RWPE1 (cell line): ENCODE results near the gene BRIP1.
"Not testable (repeated sequence)": the region's sequence is repeated elsewhere in the genome, so short reads cannot be mapped to it uniquely, and the experiment has no call there.

Experiments
- CTCF ChIA-PET: fragments of 350-600 bp; sonication (Branson Sonifier 250); formaldehyde crosslinking; extraction: SDS; loops from one replicate; lab custom pipeline; 2021; lab: Yijun Ruan, JAX
- POLR2A ChIA-PET: fragments of 400-600 bp; formaldehyde crosslinking; extraction: SDS; loops from one replicate; lab custom pipeline; 2020; ENCODE audit warnings: antibody characterized with exemption; ENCODE audit not compliant: low non-redundant PET; lab: Yijun Ruan, JAX
- DNase-seq: peaks from one replicate; pipeline ENCODE4 v3.0.0; 2012; ENCODE audit warnings: low spot score
- H3K27ac ChIP-seq: fragments of 450-650 bp; 2 replicates; pipeline ENCODE4 v1.5.1; 2017
- CTCF ChIP-seq: fragments of 450-650 bp; conservative IDR thresholded peaks from 2 replicates; pipeline ENCODE4 v1.5.1; 2017; ENCODE audit warnings: low read depth, mild to moderate bottlenecking

Gene BRIP1

GRCh38 chr17:61672140-61672539, 191.2 kb downstream of the BRIP1 start:
- ChIA-PET POLR2A (no interaction called here), CTCF (interaction anchor here (0.7 kb wide), 1 partner anchor 59 kb away, joined by 4 read pairs; no protein-coding TSS in a partner anchor)

GRCh38 chr17:61670691-61671090, 192.6 kb downstream of the BRIP1 start:
- H3K27ac ChIP-seq = no peak overlapping the region
- CTCF ChIA-PET = no interaction called here

More at GRCh38 chr17:61672140-61672539, 191.2 kb downstream of the BRIP1 start:
- no peak for DNase-seq
- H3K27ac ChIP-seq = no peak overlapping the region
- TF ChIP-seq CTCF = no peak

GRCh38 chr17:61669522-61669921, 193.8 kb downstream of the BRIP1 start:
- no peak overlapping the region for H3K27ac ChIP-seq
- ChIA-PET POLR2A (no interaction called here), CTCF (no interaction called here)
- no peak for TF ChIP-seq CTCF
- no peak for DNase-seq

More at GRCh38 chr17:61670691-61671090, 192.6 kb downstream of the BRIP1 start:
- no peak for TF ChIP-seq CTCF
- POLR2A ChIA-PET = no interaction called here
- DNase-seq = no peak

GRCh38 chr17:61668486-61668885, 194.8 kb downstream of the BRIP1 start:
- no peak for TF ChIP-seq CTCF
- CTCF ChIA-PET = no interaction called here
- POLR2A ChIA-PET = no interaction called here

GRCh38 chr17:61666406-61667088, 196.8 kb downstream of the BRIP1 start:
- H3K27ac ChIP-seq, CTCF ChIA-PET, DNase-seq, POLR2A ChIA-PET: not testable (repeated sequence)

More at GRCh38 chr17:61668486-61668885, 194.8 kb downstream of the BRIP1 start:
- no peak overlapping the region for H3K27ac ChIP-seq
- DNase-seq = no peak

GRCh38 chr17:61663310-61663709, 200.0 kb downstream of the BRIP1 start:
- no peak for TF ChIP-seq CTCF
- H3K27ac ChIP-seq = no peak overlapping the region
- no peak for DNase-seq
- POLR2A ChIA-PET = no interaction called here
- CTCF ChIA-PET = no interaction called here

- TF ChIP-seq CTCF = no peak
- CTCF ChIA-PET = no interaction called here
- no peak for DNase-seq
- no peak overlapping the region for H3K27ac ChIP-seq
- POLR2A ChIA-PET = no interaction called here
Observed at GRCh38 chr17:61662741-61663140, 200.6 kb downstream of the BRIP1 start.
